Fibroblast of skin of left quadriceps (primary cell): ENCODE data around the gene TRIM49.
"Not testable (repeated sequence)": the region's sequence is repeated elsewhere in the genome, so short reads cannot be mapped to it uniquely, and the experiment has no call there.

Experiments
- DNase-seq, 2 experiments: peaks; one replicate each; pipeline ENCODE4 v3.0.0-alpha.2; 2013; ENCODE audit warnings: low read depth in 2 of 2

TRIM49 gene

GRCh38 chr11:89808475-89808874, at the start of gene TRIM49:
Gene TRIM49, minus strand, starts transcription at chr11:89808575. Its CDS starts 4,106 bp downstream, at chr11:89804469.
- DNase-seq = not testable (repeated sequence)

GRCh38 chr11:89826694-89827093, 18.3 kb upstream of the TRIM49 start:
- not testable (repeated sequence) for DNase-seq

- not testable (repeated sequence) for DNase-seq
These were observed 11.6 kb upstream of the TRIM49 start for GRCh38 chr11:89820008-89820407.

- not testable (repeated sequence) for DNase-seq
These were observed 5.2 kb upstream of the TRIM49 start for GRCh38 chr11:89813535-89813934.

- DNase-seq = not testable (repeated sequence)
These were observed 20.8 kb downstream of the TRIM49 start for GRCh38 chr11:89787506-89788063.

- DNase-seq = not testable (repeated sequence)
These were observed 22.6 kb downstream of the TRIM49 start for GRCh38 chr11:89785726-89786125.

GRCh38 chr11:89750822-89751221, 57.6 kb downstream of the TRIM49 start:
- DNase-seq = not testable (repeated sequence)
